Large intestine (tissue), 3 donors: ENCODE measurements around the gene GMIP. TPM values are rescaled to one million over a fixed set of nuclear protein-coding genes. Genes with fewer than 3 reads are reported as not detected.

Experiments
- DNase-seq, 2 donors: peaks; one replicate each; pipeline versions ENCODE4 v3.0.0 to v3.0.0-alpha.2; 2013
- H3K27ac ChIP-seq: one replicate; pipeline ENCODE4 v1.5.1; 2013; ENCODE audit warnings: low read length
- H3K27me3 ChIP-seq: 2 replicates; pipeline ENCODE4 v1.6.1; 2013; ENCODE audit warnings: low read length; ENCODE audit not compliant: control insufficient read depth, insufficient read depth
- H3K36me3 ChIP-seq: 2 replicates; pipeline ENCODE4 v1.6.1; 2013; ENCODE audit warnings: low read length; ENCODE audit not compliant: control insufficient read depth, insufficient read depth
- H3K4me1 ChIP-seq: one replicate; pipeline ENCODE4 v1.6.1; 2013; ENCODE audit warnings: low read length; ENCODE audit not compliant: control insufficient read depth, insufficient read depth
- H3K4me3 ChIP-seq: one replicate; pipeline ENCODE4 v1.5.1; 2013; ENCODE audit warnings: low read length
- H3K9me3 ChIP-seq: one replicate; pipeline ENCODE4 v1.6.1; 2013; ENCODE audit warnings: mild to moderate bottlenecking, low read depth, low read length, moderate library complexity; ENCODE audit not compliant: control insufficient read depth
- WGBS: methylation state at CpG from one replicate; pipeline ENCODE4 v1.1.5; 2013; ENCODE audit warnings: low lambda C conversion rate; ENCODE audit not compliant: insufficient coverage; 5-methylcytosine and 5-hydroxymethylcytosine counted together
- polyA plus RNA-seq: library from polyadenylated mRNA; unstranded; fragments of 120-200 nt; gene quantifications from one replicate; pipeline ENCODE4 v1.2.1, GENCODE V29; 2013

Gene GMIP
- polyA plus RNA-seq, 1 donor = 7.7 TPM

GRCh38 chr19:19657397-19657783 is 13.9 kb upstream of the GMIP start:
- H3K4me3 ChIP-seq = no peak overlapping the region
- no peak for DNase-seq
- H3K27ac ChIP-seq = no peak overlapping the region
- no peaks in the 10 kb centered on the region for H3K9me3 ChIP-seq
- H3K27me3 ChIP-seq = no peaks in the 10 kb centered on the region
- WGBS = no CpG with 5 or more reads among the region's 10 CpGs
- peaks cover 81% of the 10 kb centered on the region for H3K36me3 ChIP-seq
- peaks cover 4% of the 10 kb centered on the region for H3K4me1 ChIP-seq

DNA sequence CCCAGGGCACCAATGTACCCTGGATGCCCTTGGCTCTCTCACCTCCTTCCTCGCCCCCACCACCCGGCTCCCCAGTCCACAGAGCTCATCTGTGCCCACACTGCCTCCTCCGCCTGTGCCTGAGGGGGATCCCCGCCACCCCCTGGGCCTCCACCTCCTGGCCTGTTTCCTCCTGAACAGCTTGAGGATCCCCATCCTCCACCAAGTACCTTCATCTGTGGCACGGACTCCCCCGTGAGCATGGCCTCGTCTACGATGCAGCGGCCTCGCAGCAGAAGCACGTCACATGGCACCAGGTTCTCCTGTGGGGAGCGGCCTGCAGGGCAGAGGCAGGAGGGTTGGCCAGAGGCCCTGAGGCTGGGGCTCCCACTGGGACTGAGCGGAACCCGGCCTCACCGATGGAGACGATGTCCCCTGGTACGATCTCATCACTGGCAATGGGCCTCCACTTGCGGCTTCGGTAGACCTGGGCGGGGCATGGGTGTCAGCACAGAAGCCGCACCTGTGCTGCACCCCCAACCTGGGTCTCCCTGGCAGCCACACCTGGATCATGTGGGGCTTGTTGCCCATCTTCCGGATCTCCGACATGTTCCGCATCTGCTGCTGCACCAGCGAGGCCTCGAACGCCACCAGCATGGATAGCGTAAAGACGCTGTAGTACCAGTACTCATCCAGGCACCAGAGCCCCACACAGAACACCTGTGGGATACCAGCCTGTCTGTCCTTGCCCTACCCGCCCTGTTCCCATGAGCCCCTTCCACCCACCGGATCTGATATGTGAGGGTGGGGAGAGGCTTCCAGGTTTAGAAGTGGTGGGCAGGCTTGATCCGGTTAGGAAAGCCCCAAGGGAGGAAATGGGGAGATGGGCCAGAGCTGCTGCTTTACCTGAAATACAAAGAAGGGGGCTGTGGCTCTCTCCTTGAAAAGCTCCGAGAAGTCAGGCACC is 13.3 kb upstream of the GMIP start:
- no peaks in the 10 kb centered on the region for H3K27me3 ChIP-seq
- peaks cover 85% of the 10 kb centered on the region for H3K36me3 ChIP-seq
- no peak for DNase-seq
- H3K4me3 ChIP-seq = no peak overlapping the region
- no CpG with 5 or more reads among the region's 33 CpGs for WGBS
- no peak overlapping the region for H3K27ac ChIP-seq
- no peaks in the 10 kb centered on the region for H3K9me3 ChIP-seq
- no peaks in the 10 kb centered on the region for H3K4me1 ChIP-seq

DNA sequence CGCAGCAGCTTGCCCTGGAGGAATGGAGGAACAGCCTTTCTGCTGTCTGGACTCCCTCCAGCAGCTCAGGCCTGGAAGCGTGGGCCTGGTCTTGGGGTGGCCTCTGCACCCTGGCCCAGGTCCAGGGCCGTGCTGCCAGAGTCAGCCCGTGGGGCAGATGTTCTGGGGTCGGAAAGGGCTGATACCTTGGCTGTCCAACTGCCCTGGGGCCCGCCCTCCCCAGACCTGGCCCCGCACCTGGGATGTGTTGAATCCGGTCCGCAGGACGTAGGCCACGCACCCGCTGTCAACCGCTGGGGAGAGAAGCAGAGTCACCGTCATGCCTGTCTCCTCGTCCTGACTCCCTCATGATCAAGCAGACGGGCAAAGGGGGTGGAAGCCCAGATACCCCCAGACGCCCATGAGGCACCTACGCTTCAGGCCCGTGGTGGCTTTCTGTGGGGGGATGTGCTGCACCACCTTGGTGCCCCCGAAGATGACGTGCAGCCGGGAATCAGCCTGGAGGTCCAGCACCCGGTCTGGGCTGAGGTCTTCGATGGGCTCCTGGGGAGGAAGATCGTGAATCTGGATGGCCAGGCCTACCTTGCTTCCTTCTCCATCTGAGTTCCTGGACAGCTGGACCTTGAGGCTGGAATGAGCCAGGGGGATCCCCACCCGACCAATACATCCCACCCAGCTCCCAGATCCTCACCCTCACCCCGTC is 12.3 kb upstream of the GMIP start:
- Histone ChIP-seq H3K36me3 (peaks cover 88% of the 10 kb centered on the region), H3K27me3 (no peaks in the 10 kb centered on the region), H3K9me3 (no peaks in the 10 kb centered on the region), H3K4me1 (no peaks in the 10 kb centered on the region), H3K27ac (no peak overlapping the region), H3K4me3 (no peak overlapping the region)
- WGBS = no CpG with 5 or more reads among the region's 27 CpGs
- DNase-seq = no peak

DNA sequence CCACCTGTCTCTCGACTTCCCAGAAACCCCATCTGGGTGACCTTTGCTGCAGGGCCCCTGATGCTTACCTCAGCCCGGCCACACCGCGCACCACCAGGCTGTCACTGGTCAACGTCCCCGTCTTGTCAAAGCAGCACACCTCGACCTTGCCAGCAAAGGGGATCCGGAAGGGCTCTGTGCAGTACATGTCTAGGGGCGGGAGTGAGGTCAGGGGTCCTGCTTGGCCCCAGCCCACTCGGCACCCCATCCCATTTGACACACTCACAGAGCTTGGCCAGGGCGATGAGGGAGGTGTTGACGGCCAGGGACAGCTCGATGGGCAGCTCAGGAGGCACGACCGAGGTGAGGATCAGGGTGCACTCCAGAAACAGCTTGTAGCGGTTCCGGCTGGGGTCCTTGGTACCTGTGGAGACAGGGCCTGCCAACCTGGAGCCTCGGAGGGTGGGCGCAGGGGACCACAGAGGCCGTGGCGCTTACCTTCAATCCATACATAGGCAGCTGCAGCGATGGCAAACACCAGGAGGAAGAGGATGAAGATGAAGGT is 11.7 kb upstream of the GMIP start:
- Histone ChIP-seq H3K9me3 (no peaks in the 10 kb centered on the region), H3K27ac (no peak overlapping the region), H3K4me1 (no peaks in the 10 kb centered on the region), H3K36me3 (peaks cover 95% of the 10 kb centered on the region), H3K27me3 (no peaks in the 10 kb centered on the region), H3K4me3 (no peak overlapping the region)
- no peak for DNase-seq
- WGBS = no CpG with 5 or more reads among the region's 22 CpGs

GRCh38 chr19:19654441-19654840 is 11.0 kb upstream of the GMIP start:
- Histone ChIP-seq H3K27me3 (no peaks in the 10 kb centered on the region), H3K36me3 (peaks cover 96% of the 10 kb centered on the region), H3K9me3 (no peaks in the 10 kb centered on the region), H3K27ac (no peak overlapping the region), H3K4me3 (no peak overlapping the region), H3K4me1 (no peaks in the 10 kb centered on the region)
- WGBS = no CpG with 5 or more reads among the region's 15 CpGs
- DNase-seq = no peak

DNA sequence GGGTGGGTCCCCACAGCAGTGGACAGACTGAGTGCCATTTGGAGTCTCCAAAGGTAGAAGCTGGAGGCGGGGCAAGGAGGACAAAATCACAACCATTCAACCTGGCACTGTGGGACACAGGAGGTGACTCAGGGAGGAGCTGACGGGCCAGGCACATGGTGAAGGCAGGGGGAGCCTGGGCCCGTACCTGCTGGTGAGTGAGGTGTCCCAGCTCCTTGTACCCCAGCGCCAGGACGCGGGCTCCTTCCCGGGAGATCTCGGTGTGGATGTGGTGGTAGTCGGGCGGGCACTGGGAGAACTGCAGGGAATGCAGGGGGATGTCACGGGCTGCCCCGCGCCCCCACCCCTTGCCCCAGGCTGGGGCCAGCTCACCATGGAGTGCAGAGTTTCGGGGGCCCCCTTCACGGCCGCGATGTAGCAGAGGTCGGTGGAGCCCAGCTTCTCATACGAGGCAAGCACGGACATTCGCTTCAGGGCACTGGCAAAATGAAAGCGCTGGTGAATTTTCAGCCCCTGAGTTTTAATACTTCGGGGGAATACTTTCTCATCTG is 10.2 kb upstream of the GMIP start:
- no peak for DNase-seq
- Histone ChIP-seq H3K9me3 (no peaks in the 10 kb centered on the region), H3K27me3 (no peaks in the 10 kb centered on the region), H3K36me3 (peaks cover 95% of the 10 kb centered on the region), H3K4me3 (no peak overlapping the region), H3K27ac (no peak overlapping the region), H3K4me1 (no peaks in the 10 kb centered on the region)
- WGBS = no CpG with 5 or more reads among the region's 23 CpGs

GRCh38 chr19:19652482-19653295 is 9.2 kb upstream of the GMIP start:
- Histone ChIP-seq H3K36me3 (peaks cover 89% of the 10 kb centered on the region), H3K9me3 (no peaks in the 10 kb centered on the region), H3K4me1 (no peaks in the 10 kb centered on the region), H3K27ac (no peak overlapping the region), H3K4me3 (no peak overlapping the region), H3K27me3 (no peaks in the 10 kb centered on the region)
- 100% methylated on average over 3 of the region's 24 CpGs for WGBS
- DNase-seq = no peak

DNA sequence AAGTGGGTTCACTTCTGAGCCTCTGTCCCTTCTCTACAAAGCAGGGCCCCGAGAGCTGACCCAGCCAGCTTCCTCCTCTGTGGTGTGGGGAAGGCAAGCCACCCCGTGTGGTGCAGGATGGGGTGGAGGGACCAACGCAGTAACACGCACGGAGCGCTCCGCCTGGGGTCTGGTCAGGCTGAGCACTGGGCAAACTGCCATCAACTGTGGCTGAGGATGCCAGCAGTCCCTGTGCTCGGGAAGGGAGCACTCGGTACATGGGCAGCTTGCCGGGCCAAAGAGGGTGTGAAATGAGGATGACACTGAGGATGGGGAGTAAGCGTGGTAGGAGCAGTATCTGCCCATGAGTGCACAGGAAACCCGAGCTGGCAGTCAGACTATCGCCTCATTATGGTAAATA is 7.6 kb upstream of the GMIP start:
- Histone ChIP-seq H3K27me3 (no peaks in the 10 kb centered on the region), H3K36me3 (peaks cover 89% of the 10 kb centered on the region), H3K9me3 (no peaks in the 10 kb centered on the region), H3K27ac (no peak overlapping the region), H3K4me1 (no peaks in the 10 kb centered on the region), H3K4me3 (no peak overlapping the region)
- no peak for DNase-seq
- WGBS = no CpG with 5 or more reads among the region's 13 CpGs

DNA sequence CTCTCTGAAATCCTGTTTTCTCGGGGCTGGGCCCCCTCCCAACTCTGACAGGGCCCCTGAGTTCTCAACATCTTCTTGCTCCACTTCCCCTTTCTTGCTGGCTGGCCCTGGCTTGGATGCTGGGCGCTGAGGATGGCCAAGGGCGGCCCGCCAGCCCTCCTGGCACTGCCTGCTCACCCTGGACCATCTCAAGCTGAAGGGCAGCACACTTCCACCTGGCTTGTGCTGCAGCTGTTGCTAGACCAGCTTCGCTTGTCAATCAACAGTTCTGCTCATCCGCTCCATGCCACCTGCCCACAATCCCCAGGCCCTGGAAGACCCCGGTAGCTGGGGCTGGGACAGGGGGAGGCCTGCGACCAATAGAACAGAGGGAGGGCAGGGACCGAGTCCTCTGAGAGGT is 6.9 kb upstream of the GMIP start:
- H3K9me3 ChIP-seq = no peaks in the 10 kb centered on the region
- no peaks in the 10 kb centered on the region for H3K4me1 ChIP-seq
- no peaks in the 10 kb centered on the region for H3K27me3 ChIP-seq
- peaks cover 89% of the 10 kb centered on the region for H3K36me3 ChIP-seq
- no peak overlapping the region for H3K27ac ChIP-seq
- WGBS = no CpG with 5 or more reads among the region's 9 CpGs
- DNase-seq = no peak
- no peak overlapping the region for H3K4me3 ChIP-seq

DNA sequence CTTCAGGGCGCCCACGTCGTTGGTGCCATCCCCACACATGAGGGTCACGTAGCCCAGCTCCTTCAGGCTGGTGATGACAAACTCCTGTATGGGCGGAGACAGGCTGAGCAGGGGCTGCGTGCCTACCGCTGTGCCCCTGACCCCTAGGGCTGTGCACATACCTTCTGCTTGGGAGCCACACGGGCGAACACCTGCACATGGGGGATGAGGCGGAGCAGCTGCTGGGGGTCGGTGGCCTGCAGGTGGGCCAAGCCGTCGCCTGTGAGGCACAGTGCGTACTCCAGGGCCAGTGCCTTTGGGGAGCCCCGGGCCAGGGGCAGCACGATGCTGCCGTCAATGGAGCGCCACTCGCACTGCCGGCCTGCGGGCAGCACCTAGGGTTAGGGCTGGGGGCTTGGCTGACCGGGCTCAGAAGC is 6.1 kb upstream of the GMIP start:
- no peak for DNase-seq
- no peaks in the 10 kb centered on the region for H3K9me3 ChIP-seq
- H3K4me3 ChIP-seq = no peak overlapping the region
- H3K36me3 ChIP-seq = peaks cover 87% of the 10 kb centered on the region
- no peaks in the 10 kb centered on the region for H3K4me1 ChIP-seq
- WGBS = no CpG with 5 or more reads among the region's 22 CpGs
- no peaks in the 10 kb centered on the region for H3K27me3 ChIP-seq
- no peak overlapping the region for H3K27ac ChIP-seq
